Activated CD4-positive, alpha-beta T cell treated with anti-CD3 and anti-CD28 coated beads for 24 hours (primary cell): ENCODE data around the gene MAPK12.
A peak's percentile ranks its signal among the peaks of the same experiment; 100 is the strongest.
"Not testable (repeated sequence)": the region's sequence is repeated elsewhere in the genome, so short reads cannot be mapped to it uniquely, and the experiment has no call there.

Source experiments
- DNase-seq, 2 donors: peaks; one replicate each; pipeline ENCODE4 v3.0.0-alpha.2; 2020; ENCODE audit warnings: low read depth in 2 of 2

Gene MAPK12

GRCh38 chr22:50281957-50282356 is 20.5 kb upstream of the MAPK12 start:
- no peak for DNase-seq

- no peak for DNase-seq
These were observed 19.9 kb upstream of the MAPK12 start for GRCh38 chr22:50281384-50281760.

GRCh38 chr22:50280708-50281383 is 19.4 kb upstream of the MAPK12 start:
- DNase-seq: no peak

GRCh38 chr22:50280022-50280707 is 18.7 kb upstream of the MAPK12 start:
- no peak for DNase-seq

GRCh38 chr22:50278956-50279619 is 17.6 kb upstream of the MAPK12 start:
- no peak for DNase-seq

- no peak for DNase-seq
These were observed 17.0 kb upstream of the MAPK12 start for GRCh38 chr22:50278461-50278860.

GRCh38 chr22:50277761-50278160 is 16.3 kb upstream of the MAPK12 start:
- DNase-seq: no peak

- peak in 1 of 2 donors; percentile 35 for DNase-seq
These were observed 14.7 kb upstream of the MAPK12 start for GRCh38 chr22:50276143-50276542.

GRCh38 chr22:50275181-50276055 is 13.9 kb upstream of the MAPK12 start:
- DNase-seq: no peak

GRCh38 chr22:50274771-50275170 is 13.3 kb upstream of the MAPK12 start:
- DNase-seq: no peak

GRCh38 chr22:50274311-50274710 is 12.8 kb upstream of the MAPK12 start:
- no peak for DNase-seq

- not testable (repeated sequence) for DNase-seq
These were observed 12.3 kb upstream of the MAPK12 start for GRCh38 chr22:50273781-50274180.

- DNase-seq: not testable (repeated sequence)
These were observed 11.9 kb upstream of the MAPK12 start for GRCh38 chr22:50273352-50273751.

GRCh38 chr22:50272044-50272802 is 10.7 kb upstream of the MAPK12 start:
- no peak for DNase-seq

GRCh38 chr22:50271519-50271970 is 10.1 kb upstream of the MAPK12 start:
- DNase-seq: peak in 1 of 2 donors; percentile 52

- DNase-seq: peak in 1 of 2 donors; percentile 47
These were observed 9.3 kb upstream of the MAPK12 start for GRCh38 chr22:50270666-50271394.

GRCh38 chr22:50269970-50270665 is 8.6 kb upstream of the MAPK12 start, which contains the start of gene MAPK11:
TSS of gene MAPK11 (minus strand) at chr22:50270380. CDS start at chr22:50270292, 88 bp downstream.
- DNase-seq: peak; percentile 52 to 59

GRCh38 chr22:50269573-50269969 is 8.1 kb upstream of the MAPK12 start:
- DNase-seq: no peak

- DNase-seq: no peak
These were observed 7.2 kb upstream of the MAPK12 start for GRCh38 chr22:50268655-50269113.
